Neural cell (in vitro differentiated cells): ENCODE data around the gene CCDC136.

ENCODE experiments used
- CTCF ChIP-seq: fragments of 450-650 bp; IDR thresholded peaks from 2 replicates; pipeline ENCODE4 v1.5.1; 2014; ENCODE audit warnings: antibody characterized with exemption, mild to moderate bottlenecking, moderate library complexity; ENCODE audit not compliant: poor library complexity, severe bottlenecking
- EP300 ChIP-seq: fragments of 450-650 bp; conservative IDR thresholded peaks from 2 replicates; pipeline ENCODE4 v1.6.1; 2014; ENCODE audit warnings: antibody characterized with exemption, mild to moderate bottlenecking, moderate library complexity; ENCODE audit not compliant: poor library complexity, severe bottlenecking
- EZH2 ChIP-seq: fragments of 200-600, 300-800 bp; shearing (Covaris generic), sonication (generic); IDR thresholded peaks from 2 replicates; pipeline ENCODE4 v1.6.1; 2014; ENCODE audit warnings: antibody characterized with exemption, low read length, borderline replicate concordance, mild to moderate bottlenecking; ENCODE audit not compliant: insufficient read depth, poor library complexity, severe bottlenecking
- MXI1 ChIP-seq: fragments of 450-650 bp; conservative IDR thresholded peaks from 2 replicates; pipeline ENCODE4 v1.6.1; 2014; ENCODE audit warnings: antibody characterized with exemption, mild to moderate bottlenecking; ENCODE audit not compliant: poor library complexity, severe bottlenecking
- POLR2AphosphoS5 ChIP-seq: IDR thresholded peaks from 2 replicates; pipeline ENCODE4 v1.6.1; 2012
- RAD21 ChIP-seq: fragments of 450-650 bp; conservative IDR thresholded peaks from 2 replicates; pipeline ENCODE4 v1.6.1; 2014; ENCODE audit warnings: antibody characterized with exemption, mild to moderate bottlenecking, moderate library complexity
- REST ChIP-seq: IDR thresholded peaks from 2 replicates; pipeline ENCODE4 v1.6.1; 2012; ENCODE audit warnings: borderline replicate concordance
- SMC3 ChIP-seq: fragments of 450-650 bp; conservative IDR thresholded peaks from 2 replicates; pipeline ENCODE4 v1.6.1; 2014; ENCODE audit warnings: antibody characterized with exemption, mild to moderate bottlenecking, moderate library complexity; ENCODE audit not compliant: poor library complexity
- TAF1 ChIP-seq: IDR thresholded peaks from 2 replicates; pipeline ENCODE4 v1.6.1; 2012; ENCODE audit warnings: low read depth

- TF ChIP-seq TAF1: no peak
- TF ChIP-seq REST: no peak
- TF ChIP-seq CTCF: no peak
- TF ChIP-seq POLR2AphosphoS5: no peak
- TF ChIP-seq RAD21: no peak
- TF ChIP-seq EP300: no peak
- TF ChIP-seq EZH2: no peak
- no peak for TF ChIP-seq SMC3
- no peak for TF ChIP-seq MXI1
Observed at GRCh38 chr7:128801667-128802418, 10.1 kb downstream of the CCDC136 start.
